Measurements from ENCODE around the gene GIT1.

DNA sequence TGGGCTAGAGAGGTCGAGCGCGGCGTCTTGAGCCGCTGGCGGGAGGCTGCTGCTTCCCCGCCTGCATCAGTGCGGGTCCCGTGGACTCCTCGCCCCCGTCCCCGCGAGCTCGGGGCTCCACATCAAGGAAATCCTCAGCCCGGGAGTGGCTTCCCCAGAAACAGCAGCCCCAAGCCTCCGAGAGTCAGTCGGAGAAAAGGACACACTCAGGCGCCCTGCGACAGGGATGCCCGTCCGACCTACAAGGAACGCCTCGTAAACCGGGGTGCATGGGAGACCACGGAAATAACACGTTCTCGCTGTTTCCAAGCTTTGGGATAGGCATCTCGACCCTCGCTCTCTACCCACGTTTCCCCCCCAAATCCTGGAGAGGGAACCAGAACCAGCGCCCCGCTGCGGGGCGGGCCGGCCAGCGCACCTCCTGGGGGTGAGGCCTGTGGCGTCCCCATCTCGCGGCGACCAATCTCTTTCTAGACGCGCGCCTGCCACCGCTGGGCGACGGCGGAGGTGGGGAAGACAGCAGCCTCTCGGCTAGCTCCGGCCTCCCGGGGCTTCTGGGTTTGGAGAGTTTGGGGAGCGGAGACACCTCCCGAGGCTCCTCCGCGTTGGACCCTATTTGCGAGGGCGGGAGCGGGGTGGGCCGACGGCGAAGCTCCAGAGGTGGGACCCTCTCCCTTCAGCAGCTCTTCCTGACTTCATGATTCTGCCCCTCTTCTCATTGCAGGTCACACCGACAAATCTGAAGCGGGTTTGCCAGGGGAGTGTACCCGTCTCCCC lies 21.7 kb downstream of the GIT1 start:
- TF ChIP-seq POLR2A (IDR thresholded peaks at IDR 0.05; ENCODE audit: low read depth, low read length) (no peak; the same call in 1 of the 2 replicates), TAF1 (IDR thresholded peaks at IDR 0.05; ENCODE audit: borderline replicate concordance, low read depth, low read length) (no peak)

All from GM12892 (cell line).